ENCODE data around the gene TAF4. TPM values are rescaled to one million over a fixed set of nuclear protein-coding genes. Genes with fewer than 3 reads are reported as not detected.

The TAF4 gene
- total RNA-seq, 1 experiment from 2014 or later: 21.0 TPM

DNA sequence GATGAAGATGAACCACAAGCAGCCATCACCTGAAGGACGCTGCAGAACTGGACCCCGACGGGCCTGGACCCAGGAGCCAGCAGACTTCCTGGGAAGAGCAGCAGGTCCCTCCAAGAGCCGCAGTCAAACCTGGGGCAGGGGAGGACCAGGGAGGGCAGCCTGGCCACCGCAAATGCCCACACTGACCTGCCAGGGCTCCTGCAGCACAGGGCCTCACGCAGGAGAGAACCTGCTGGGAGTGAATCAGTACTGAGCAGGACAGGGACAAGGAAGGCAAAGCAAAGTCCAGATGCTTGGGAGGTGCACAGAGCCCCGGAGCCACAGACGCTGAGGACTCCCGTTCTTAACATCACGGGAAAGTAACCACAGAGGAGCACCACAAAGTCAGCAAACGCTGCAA, 75.2 kb downstream of the TAF4 start:
- ChIA-PET CTCF (no interaction called here), POLR2A (no interaction called here)
- no peaks in the 10 kb centered on the region for H3K9me3 ChIP-seq (ENCODE audit: control insufficient read depth, insufficient read depth, low read depth, low read length)
- no peak overlapping the region for H3K27ac ChIP-seq (ENCODE audit: low read length)
- no peaks in the 10 kb centered on the region for H3K4me1 ChIP-seq (ENCODE audit: control insufficient read depth, insufficient read depth, low read length)
- no TSS peak for BruUV-seq (replicated peaks)
- no peak for DNase-seq (ENCODE audit: low read depth, low spot score)
- no peak for ATAC-seq
- in situ Hi-C loops (cut with HindIII; ENCODE audit: low pct_unique_long_range_greater_than_20kb, low sequenced_read_pairs): no loop called here
- intact Hi-C loops (cut with micrococcal nuclease; ENCODE audit: unreplicated experiment): no loop called here
- H3K36me3 ChIP-seq (ENCODE audit: control insufficient read depth, insufficient read depth, low read length): peaks cover 2% of the 10 kb centered on the region
- H3K27me3 ChIP-seq (ENCODE audit: control insufficient read depth, insufficient read depth, low read length): no peaks in the 10 kb centered on the region
- H3K4me3 ChIP-seq (ENCODE audit: low read depth in 2 of 2, low read length in 2 of 2): no peak overlapping the region
- no peak for TF ChIP-seq SIN3A (IDR thresholded peaks at IDR 0.05; ENCODE audit: borderline replicate concordance, insufficient read depth, low read depth, low read length)
- TF ChIP-seq, protein P1, sequence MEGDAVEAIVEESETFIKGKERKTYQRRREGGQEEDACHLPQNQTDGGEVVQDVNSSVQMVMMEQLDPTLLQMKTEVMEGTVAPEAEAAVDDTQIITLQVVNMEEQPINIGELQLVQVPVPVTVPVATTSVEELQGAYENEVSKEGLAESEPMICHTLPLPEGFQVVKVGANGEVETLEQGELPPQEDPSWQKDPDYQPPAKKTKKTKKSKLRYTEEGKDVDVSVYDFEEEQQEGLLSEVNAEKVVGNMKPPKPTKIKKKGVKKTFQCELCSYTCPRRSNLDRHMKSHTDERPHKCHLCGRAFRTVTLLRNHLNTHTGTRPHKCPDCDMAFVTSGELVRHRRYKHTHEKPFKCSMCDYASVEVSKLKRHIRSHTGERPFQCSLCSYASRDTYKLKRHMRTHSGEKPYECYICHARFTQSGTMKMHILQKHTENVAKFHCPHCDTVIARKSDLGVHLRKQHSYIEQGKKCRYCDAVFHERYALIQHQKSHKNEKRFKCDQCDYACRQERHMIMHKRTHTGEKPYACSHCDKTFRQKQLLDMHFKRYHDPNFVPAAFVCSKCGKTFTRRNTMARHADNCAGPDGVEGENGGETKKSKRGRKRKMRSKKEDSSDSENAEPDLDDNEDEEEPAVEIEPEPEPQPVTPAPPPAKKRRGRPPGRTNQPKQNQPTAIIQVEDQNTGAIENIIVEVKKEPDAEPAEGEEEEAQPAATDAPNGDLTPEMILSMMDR (IDR thresholded peaks at IDR 0.05): no peak
- TF ChIP-seq TCF7L2 (IDR thresholded peaks at IDR 0.05; ENCODE audit: low read depth, low read length): no peak
- TF ChIP-seq REST (IDR thresholded peaks at IDR 0.05; ENCODE audit: insufficient read depth in 1 of 2, low read depth in 2 of 2, low read length in 1 of 2): no peak
- TF ChIP-seq POLR2AphosphoS5 (IDR thresholded peaks at IDR 0.05; ENCODE audit: low read depth, low read length): no peak

- DNase-seq (ENCODE audit: low read depth, low spot score): no peak
- in situ Hi-C loops (cut with HindIII; ENCODE audit: low pct_unique_long_range_greater_than_20kb, low sequenced_read_pairs) (no loop called here), intact Hi-C loops (cut with micrococcal nuclease; ENCODE audit: unreplicated experiment) (no loop called here)
- CTCF ChIA-PET: no interaction called here
- Histone ChIP-seq H3K27me3 (ENCODE audit: control insufficient read depth, insufficient read depth, low read length) (no peaks in the 10 kb centered on the region), H3K4me1 (ENCODE audit: control insufficient read depth, insufficient read depth, low read length) (no peaks in the 10 kb centered on the region), H3K27ac (ENCODE audit: low read length) (no peak overlapping the region), H3K4me3 (ENCODE audit: low read depth in 2 of 2, low read length in 2 of 2) (no peak overlapping the region), H3K36me3 (ENCODE audit: control insufficient read depth, insufficient read depth, low read length) (no peaks in the 10 kb centered on the region), H3K9me3 (ENCODE audit: control insufficient read depth, insufficient read depth, low read depth, low read length) (no peaks in the 10 kb centered on the region)
- BruUV-seq (replicated peaks): no TSS peak
- POLR2A ChIA-PET: no interaction called here
- no peak for ATAC-seq
- TF ChIP-seq SIN3A (IDR thresholded peaks at IDR 0.05; ENCODE audit: borderline replicate concordance, insufficient read depth, low read depth, low read length) (no peak), POLR2AphosphoS5 (IDR thresholded peaks at IDR 0.05; ENCODE audit: low read depth, low read length) (no peak), REST (IDR thresholded peaks at IDR 0.05; ENCODE audit: insufficient read depth in 1 of 2, low read depth in 2 of 2, low read length in 1 of 2) (no peak), TCF7L2 (IDR thresholded peaks at IDR 0.05; ENCODE audit: low read depth, low read length) (no peak)
- TF ChIP-seq, protein P1 (IDR thresholded peaks at IDR 0.05): no peak
Observed at GRCh38 chr20:61989741-61990140, 75.9 kb downstream of the TAF4 start.

All from Panc1 (cell line).